ENCODE results near the gene FAM184A.

Gene FAM184A

DNA sequence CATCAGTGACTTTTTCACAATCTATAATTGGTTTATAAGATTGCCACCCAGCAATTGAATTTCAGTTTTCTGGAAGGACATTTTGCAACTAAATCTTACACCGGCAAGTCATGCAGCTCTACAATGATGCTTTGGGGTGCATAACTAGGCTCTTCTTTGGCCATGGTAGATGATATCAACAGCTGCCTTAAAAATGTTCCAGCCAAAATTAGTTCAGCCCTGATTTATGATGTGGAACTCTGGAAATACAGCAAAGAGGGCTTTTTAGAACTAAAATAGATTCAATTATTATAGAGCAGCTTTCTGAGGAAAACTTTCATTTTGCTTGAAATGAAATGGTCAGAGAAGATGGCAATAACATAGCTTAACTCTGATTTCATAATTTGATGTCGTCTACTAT is 125.1 kb downstream of the FAM184A start:
- no peak for DNase-seq

DNA sequence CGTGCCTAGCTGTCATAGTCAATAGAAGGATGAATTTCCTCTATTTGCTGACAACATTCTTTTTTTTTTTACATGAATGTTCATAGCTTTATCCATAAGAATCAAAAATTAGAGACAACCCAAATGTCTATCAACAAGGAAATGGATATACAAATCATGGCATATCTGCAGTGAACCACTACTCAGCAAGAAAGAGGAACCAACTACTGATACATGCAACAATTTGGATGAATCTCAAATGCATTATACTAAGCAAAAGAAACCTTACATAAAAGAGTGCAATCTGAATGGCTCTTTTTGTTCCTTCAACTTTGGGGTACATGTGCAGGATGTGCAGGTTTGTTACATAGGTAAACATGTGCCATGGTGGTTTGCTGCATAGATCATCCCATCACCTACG is 125.8 kb downstream of the FAM184A start:
- no peak for DNase-seq

DNA sequence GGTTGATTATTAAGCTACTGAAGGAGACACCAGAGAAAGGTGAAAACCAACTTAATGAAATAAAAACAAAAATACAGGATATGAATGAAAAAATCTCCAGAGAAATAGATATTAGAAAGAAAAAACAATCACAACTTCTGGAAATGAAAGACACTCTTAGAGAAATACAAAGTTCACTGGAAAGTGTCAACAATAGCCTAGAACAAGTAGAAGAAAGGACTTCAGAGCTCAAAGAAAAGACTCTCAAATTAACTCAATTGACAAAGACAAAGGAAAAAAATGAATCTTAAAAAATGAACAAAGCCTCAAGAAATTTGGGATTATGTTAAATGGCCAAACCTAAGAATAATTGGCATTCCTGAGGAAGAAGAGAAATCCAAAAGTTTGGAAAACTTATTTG is 133.2 kb downstream of the FAM184A start:
- no peak for DNase-seq

DNA sequence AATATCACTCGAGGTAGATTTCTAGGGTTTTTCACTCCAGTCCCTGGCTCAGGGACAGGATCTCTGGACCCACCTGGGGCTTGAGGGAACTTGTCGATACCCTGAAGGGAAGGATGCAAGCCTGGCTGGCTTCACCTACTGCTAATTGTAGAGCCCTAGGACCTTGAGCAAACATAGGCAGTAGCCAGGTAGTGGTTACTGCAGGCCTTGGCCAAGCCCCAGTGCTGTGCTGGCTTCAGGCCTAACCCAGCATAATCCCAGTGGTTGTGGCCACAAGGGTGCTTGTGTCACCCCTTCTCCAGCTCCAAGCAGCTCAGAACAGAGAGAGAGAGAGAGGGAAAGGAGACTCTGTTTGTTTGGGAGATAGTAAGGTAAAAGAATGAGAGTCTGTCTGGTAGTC is 137.7 kb downstream of the FAM184A start:
- DNase-seq = no peak

DNA sequence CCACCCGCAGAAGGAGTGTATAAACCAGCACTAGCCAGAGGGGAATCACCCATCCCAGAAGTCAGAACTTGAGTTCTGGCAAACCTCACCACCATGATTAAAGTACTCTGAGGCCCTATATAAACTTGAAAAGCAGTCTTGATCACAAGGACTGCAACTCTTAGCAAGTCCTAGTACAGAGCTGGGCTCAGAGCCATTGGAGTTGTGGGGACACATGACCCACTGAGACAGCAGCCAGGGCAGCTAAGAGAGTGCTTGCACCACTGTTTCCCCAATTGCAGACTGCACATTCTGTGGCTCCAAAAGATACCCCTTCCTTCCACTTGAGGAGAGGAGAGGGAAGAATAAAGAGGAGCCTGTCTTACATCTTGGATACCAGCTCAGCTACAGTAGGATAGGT is 138.8 kb downstream of the FAM184A start:
- no peak for DNase-seq

DNA sequence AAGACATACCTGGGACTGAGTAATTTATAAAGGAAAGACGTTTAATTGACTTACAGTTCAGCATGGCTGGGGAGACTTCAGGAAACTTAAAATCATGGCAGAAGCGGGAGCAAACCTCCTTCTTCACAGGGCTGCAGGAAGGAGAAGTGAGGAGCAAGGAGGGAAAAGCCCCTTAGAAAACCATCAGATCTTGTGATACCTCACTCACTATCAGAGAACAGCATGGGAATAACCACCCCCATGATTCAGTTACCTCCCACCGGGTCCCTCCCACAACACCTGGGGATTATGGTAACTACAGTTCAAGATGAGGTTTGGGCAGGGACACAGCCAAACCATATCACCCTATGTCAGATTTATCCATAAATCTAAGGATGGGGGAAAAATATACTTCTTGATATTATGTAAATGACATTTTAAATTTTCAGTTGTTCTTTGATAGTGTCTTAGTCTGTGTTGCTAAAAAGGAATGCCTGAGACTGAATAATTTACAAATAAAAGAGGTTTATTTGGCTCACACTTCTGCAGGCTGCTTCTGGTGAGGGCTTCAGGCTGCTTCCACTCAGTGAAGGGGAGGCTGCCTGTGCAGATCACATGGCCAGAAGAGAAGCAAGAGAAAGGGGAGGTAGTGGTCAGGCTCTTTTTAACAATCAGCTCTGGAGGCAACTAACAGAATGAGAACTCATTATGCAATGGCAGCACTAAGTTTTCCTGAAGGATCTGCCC is 142.3 kb downstream of the FAM184A start:
- no peak for DNase-seq

DNA sequence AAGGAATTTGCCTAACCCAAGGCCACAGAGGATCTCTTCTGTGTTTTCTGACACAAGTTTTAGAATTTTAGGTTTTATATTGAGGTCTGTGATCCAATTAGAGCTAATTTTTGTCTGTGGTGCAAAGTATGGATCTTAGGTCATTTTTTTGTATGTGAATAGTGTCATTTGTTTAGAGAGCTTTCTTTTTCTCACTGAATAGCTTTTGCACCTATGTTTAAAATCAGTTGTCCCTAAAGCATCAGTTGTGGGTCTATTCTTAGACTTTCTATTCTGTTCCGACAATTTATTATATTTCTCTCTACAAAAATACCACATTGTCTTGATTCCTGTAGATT is 143.2 kb downstream of the FAM184A start:
- no peak for DNase-seq

DNA sequence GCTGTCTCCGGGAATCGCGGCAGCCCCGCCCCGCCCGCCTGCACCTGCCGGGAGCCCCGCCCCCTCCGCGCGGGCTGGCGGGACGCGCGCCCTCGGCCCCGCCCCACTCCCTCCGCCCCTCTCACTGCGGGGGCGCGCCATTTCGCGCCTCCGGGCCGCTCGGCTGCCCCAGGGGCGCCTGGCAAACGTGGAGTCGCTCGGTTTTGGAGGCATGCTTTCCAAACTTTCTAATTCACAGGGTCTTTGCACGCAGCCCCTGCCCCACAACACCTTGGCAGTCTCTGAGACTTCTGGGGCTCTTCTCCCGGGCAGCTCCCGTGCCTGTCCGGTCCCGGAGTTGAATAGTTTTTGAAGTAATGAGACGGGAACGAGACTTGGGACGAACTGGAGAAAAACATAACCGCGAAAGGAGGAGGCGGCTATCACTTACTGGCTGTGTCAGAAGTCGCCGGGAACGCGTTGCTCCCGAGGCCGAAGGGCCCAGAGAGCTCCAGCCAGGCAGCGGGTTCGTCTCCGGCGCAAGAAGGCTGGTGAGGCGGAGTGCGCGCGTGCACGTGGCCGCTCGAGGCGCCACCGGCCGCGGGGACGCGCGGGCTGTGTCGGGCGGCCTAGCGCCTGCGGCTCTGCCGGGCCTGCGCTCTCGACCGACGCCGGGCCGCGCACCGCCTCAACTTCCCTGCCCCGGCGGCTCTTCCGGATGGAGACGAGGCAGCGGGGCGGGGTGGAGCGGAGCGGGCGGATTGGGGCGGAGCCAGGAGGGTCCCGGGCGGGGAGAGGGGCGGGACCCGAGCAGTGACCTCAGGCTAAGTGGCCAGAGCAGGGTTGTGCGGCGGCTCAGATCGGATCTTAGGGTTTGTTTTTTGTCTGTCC is 143.8 kb downstream of the FAM184A start, which contains the start of gene MCM9:
MCM9 (minus strand) TSS at position 699 of the 870 bp plus-strand sequence. CDS start 3,436 bp downstream, outside the sequence.
- peak; percentile 90 for DNase-seq

DNA sequence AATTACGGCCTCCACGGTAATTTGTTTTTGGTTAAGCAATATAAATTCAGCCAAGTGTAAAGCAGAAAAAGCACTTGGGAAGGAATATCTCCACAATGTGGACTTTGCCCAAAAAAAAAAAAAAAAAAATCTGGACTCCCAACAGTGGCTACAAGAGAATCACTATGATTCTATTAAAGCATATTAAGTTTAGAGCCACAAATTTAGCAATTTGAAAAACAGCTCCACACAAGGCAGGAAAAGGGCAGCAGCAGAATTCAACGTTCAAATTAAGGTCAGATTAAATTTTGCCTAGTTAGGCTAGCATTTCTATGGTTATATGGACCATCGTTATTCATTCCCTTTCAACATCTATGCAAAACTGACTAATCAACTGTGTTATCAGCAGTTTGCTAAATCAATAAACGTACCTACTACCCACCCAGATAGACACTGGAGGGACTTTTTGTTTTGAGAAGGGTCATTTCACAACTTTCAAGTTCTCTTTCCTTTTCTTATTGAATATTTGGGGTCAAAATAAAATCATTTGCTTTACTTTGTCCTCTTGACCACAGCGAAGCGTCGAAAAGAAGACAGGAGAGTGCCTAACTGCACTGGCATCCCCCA is 144.5 kb downstream of the FAM184A start:
- no peak for DNase-seq

DNA sequence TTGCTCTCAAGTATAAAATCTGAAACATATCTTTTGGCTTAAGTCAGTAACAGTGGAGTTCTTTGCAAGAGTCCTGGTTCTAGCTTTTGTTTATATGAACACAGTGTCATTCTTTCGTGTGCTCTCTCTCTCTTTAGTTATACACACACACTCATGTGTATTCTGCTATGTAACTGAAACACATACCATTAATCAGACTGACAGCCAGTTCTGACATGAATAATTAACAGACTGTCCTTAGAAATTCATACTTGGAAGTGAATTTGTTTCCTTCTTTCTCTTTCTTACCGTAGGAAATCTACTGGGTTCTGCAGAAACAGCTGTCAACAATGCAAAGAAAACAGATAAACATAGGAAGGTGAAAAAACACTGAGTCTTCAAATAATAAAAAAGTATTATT is 146.0 kb downstream of the FAM184A start:
- no peak for DNase-seq

DNA sequence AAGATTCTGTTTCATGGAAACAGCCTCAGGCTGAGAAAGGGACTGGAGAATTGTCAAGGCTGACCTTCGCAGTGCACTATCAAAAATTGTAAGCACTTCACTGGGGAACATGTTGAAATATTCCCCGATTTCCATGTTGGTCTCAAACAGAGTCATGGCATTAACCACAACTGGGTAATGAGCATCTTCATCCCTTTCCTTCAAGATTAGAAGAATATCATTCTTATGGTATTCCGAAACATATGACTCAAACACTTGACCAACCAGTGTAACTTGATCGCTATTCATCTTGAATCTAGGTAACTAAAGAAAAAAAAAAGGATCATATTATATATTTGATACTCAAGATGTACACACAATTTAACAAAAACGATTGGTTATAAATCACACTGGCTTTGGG is 147.0 kb downstream of the FAM184A start:
- DNase-seq = no peak

DNA sequence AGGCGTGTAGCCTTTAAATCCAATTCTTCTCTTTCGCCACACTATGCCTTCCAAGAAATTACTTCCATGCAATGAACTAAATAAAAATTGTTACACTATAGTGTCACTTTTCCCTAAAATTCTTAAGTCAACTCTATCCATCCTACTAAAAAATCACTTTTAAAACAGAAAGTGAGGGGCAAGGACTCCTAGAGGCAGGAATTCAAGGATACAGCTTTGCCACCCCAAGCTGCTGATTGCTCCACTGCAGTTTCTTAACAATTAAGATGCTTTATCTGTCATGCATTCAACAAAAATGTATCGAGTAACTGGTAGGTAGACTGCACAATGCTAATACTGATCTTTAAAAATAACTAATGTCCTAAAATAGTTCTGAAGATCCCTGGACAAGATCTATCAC is 147.8 kb downstream of the FAM184A start:
- DNase-seq = no peak

DNA sequence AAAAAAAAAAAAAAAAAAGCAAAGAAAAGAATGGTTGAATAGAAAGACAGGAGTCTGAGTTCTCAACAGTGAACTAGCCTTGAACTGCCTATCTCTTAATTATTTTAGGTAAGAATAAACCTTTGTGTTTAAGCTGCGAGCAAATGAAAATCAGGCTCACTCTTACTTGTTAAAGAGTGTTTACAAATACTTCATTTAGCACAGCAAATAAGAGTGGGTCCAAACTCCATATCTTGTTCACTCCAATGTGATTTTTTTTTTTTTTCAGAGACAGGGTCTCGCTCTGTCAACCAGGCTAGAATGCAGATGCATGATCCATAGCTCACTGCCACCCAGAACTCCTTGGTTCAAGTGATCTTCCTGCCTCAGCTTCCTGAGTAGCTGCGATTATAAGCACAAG is 155.4 kb downstream of the FAM184A start:
- no peak for DNase-seq

DNA sequence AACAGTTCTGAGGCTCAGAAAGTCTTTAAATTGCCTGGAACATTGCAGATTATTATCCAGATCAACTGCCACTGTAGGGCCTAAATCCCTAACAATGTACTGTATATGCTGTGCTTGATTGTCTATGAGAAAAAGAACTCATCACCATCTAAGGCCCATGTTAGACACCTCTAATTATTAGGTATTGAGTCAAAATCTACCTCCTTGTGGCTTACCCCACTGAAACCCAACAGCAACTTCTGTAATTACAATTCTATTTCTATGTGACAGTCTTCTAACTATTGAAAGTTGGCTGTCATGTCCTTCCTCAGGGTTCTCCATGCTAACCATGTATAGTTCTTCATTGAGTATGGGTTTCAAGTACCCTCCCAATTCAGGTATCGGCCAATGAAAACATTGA is 157.4 kb downstream of the FAM184A start:
- no peak for DNase-seq

DNA sequence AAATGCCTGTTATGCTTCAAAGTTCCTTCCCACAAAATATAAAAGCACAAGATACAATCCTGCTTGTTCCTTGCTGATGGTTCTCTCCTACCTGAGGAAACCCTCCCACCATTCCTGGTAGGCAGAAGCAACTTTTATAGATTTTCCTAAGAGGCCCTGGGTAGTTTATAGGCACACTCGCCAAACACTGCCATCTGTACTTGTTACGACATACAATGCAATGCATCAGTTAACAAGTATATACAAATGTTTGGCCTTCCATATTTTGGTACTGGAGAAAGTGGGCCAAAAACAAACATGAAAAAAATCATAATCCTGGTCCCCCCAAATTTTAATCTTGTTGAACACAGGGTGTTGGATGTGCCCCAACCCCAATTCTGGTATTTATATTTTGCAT is 160.1 kb downstream of the FAM184A start:
- DNase-seq = no peak

DNA sequence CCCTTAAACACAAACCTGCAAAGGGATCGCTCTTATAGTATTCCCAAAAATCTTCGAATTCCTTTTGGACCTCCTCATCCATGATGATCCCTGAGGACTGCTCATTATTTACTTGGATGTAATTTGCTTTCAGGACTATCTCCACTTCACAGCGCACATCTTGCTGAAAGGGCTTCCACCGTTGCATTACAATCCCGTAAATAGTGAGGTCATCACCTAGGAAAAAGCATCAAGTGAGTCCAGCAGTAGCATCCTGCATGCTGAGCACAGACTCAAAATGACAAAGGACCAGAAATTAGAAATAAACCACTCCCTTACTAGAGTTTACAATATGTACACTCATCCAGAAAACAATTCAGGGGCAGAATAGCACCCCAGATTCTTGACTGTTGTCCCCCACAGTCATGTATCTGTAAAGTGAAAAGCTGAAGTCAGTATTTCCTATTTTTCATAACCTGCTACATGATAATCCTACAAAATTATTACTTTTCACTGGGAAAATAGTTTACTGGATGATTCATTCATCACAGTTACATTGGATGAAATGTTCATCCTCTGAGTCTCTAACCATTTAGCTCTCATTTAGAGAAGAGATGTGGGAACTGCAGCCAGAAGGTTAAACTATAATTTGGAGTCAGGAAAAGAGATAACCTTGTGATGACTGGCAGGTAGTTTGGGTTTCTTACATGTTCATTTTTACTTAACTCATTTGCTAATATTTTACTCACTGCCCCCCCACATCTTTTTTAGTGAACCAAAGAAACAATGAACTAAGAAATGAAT is 160.7 kb downstream of the FAM184A start:
- no peak for DNase-seq

DNA sequence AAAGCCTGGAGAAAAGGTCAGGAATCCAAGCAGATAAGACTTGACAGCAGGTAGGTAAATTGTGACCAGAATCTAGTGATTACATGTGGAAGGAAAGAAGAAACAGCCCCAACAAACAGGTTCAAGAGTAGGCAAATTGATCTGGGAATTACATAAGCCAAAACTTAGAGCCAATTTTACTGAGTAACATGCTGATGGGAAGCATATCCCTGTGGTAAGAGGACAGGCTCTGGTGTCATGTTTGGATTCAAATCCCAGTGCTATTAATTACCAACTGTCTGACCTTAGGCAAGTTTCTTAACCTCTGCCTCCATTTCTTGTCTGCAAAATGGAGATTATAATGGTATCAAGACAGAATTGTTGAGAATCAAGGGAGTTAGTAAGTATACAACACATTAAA is 163.9 kb downstream of the FAM184A start:
- DNase-seq = no peak

DNA sequence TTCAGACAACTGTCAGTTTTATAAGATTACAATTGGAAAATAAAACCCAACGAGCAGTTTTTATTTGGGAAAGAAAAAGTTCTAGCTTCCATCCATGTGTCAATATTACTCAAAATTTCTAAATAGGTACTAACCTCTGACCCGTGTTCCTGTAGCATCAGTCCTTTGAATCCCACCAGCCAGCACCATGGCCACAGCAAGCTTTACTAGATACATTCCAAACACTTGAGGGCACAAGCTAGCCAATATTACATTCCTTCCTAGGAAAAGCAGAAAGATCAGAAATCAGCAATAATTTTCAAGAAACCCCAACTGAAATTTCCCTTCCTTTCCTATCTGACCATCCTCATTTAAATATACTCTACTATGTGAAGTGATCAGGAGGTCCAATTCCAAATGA is 165.3 kb downstream of the FAM184A start:
- DNase-seq = no peak

DNA sequence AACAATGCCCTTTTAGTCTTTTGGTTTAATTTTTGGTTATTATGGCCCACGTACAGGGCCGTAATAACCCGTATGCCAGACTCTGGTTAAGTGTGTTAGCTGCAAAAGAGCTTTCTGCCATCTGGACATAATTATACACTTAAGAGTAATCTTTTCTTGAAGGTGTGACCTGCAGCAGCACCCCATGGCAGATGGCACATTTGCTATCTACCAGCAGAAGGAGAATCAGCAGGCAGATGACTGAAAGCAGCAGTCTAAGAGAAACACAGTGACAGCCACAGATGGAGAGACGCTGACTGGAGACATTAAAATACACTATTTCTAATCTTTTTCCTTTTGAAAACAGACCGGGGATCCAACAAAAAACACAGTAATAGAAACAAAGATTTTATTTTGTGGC is 165.8 kb downstream of the FAM184A start:
- no peak for DNase-seq

Measured in CD4-positive, alpha-beta T cell treated with Interferon gamma for 1 hour (primary cell).